Activated CD4-positive, alpha-beta memory T cell treated with anti-CD3 and anti-CD28 coated beads for 36 hours (primary cell): ENCODE data around the gene C20orf173. TPM values are rescaled to one million over a fixed set of nuclear protein-coding genes. Genes with fewer than 3 reads are reported as not detected.
"Not testable (repeated sequence)": the region's sequence is repeated elsewhere in the genome, so short reads cannot be mapped to it uniquely, and the experiment has no call there.

Experiments
- CTCF ChIA-PET: fragments of 350-600 bp; sonication (Branson Sonifier 250); formaldehyde crosslinking; loops from one replicate; lab custom pipeline; 2021; ENCODE audit warnings: antibody characterized with exemption, inconsistent platforms; lab: Charles Lee
- POLR2A ChIA-PET: fragments of 350-600 bp; sonication (Branson Sonifier 250); formaldehyde crosslinking; loops from one replicate; lab custom pipeline; 2021; ENCODE audit warnings: antibody characterized with exemption; lab: Charles Lee
- DNase-seq: peaks from one replicate; pipeline ENCODE4 v3.0.0-alpha.2; 2020
- H3K27ac Mint-ChIP-seq: one replicate; pipeline ENCODE4 v1.8.0; 2021; ENCODE audit warnings: mixed read lengths
- H3K27me3 Mint-ChIP-seq: one replicate; pipeline ENCODE4 v1.8.0; 2021; ENCODE audit warnings: mixed read lengths
- H3K36me3 Mint-ChIP-seq: one replicate; pipeline ENCODE4 v1.8.0; 2021; ENCODE audit warnings: mixed read lengths
- H3K4me1 Mint-ChIP-seq: one replicate; pipeline ENCODE4 v1.8.0; 2021; ENCODE audit warnings: low read depth, mixed read lengths
- H3K4me3 Mint-ChIP-seq: one replicate; pipeline ENCODE4 v1.8.0; 2021; ENCODE audit warnings: mild to moderate bottlenecking, mixed read lengths
- H3K9me3 Mint-ChIP-seq: one replicate; pipeline ENCODE4 v1.8.0; 2021; ENCODE audit warnings: mixed read lengths
- intact Hi-C: fragments of 100-400 bp; cut with micrococcal nuclease; formaldehyde crosslinking; loops from one replicate; pipeline ENCODE4 v1.15.1; 2023
- total RNA-seq, 2 experiments: library from RNA; stranded (reverse); gene quantifications; one replicate each; pipeline ENCODE4 v1.2.3, GENCODE V29; 2021

The C20orf173 gene
- total RNA-seq, 2 experiments from 2014 or later: not detected

GRCh38 chr20:35544941-35545340 is 15.5 kb upstream of the C20orf173 start:
- CTCF ChIA-PET, H3K9me3 Mint-ChIP-seq, H3K4me3 Mint-ChIP-seq, H3K27me3 Mint-ChIP-seq, H3K27ac Mint-ChIP-seq, DNase-seq: not testable (repeated sequence)
- H3K4me1 Mint-ChIP-seq: peaks cover 20% of the 10 kb centered on the region
- intact Hi-C loops: loop anchor here (5.0 kb wide), 2 partner anchors 88 to 117 kb away; partner anchors contain the start of genes CEP250, CPNE1 and RBM12
- H3K36me3 Mint-ChIP-seq: peaks cover 15% of the 10 kb centered on the region
- POLR2A ChIA-PET: interaction anchor here (0.6 kb wide), 1 partner anchor 348 kb away, joined by 3 read pairs; no protein-coding TSS in a partner anchor

- Mint-ChIP-seq H3K36me3 (peaks cover 12% of the 10 kb centered on the region), H3K27ac (no peak overlapping the region), H3K9me3 (no peaks in the 10 kb centered on the region), H3K27me3 (no peaks in the 10 kb centered on the region), H3K4me3 (no peak overlapping the region), H3K4me1 (peaks cover 20% of the 10 kb centered on the region)
- ChIA-PET CTCF (no interaction called here), POLR2A (no interaction called here)
- intact Hi-C loops: loop anchor here (5.0 kb wide), 2 partner anchors 87 to 118 kb away; partner anchors contain the start of genes CEP250, CPNE1 and RBM12
- DNase-seq: no peak
These were observed 15.0 kb upstream of the C20orf173 start for GRCh38 chr20:35544436-35544835.

GRCh38 chr20:35542990-35543389 is 13.5 kb upstream of the C20orf173 start:
- Mint-ChIP-seq H3K36me3 (peaks cover 4% of the 10 kb centered on the region), H3K4me1 (peaks cover 20% of the 10 kb centered on the region), H3K27me3 (no peaks in the 10 kb centered on the region), H3K27ac (peak overlapping the region; percentile 29), H3K4me3 (peak overlapping the region; percentile 86), H3K9me3 (no peaks in the 10 kb centered on the region)
- POLR2A ChIA-PET: interaction anchor here (0.6 to 2.9 kb wide), 4 partner anchors 8 to 73 kb away, joined by 3 to 13 read pairs (median 8); partner anchors contain the start of gene SPAG4
- CTCF ChIA-PET: interaction anchor here (0.9 to 1.9 kb wide), 2 partner anchors 59 to 239 kb away, joined by 3 to 6 read pairs; no protein-coding TSS in a partner anchor
- intact Hi-C loops: loop anchor here (1.0 to 5.0 kb wide), 4 partner anchors 52 to 119 kb away; partner anchors contain the start of genes CEP250, CPNE1 and RBM12
- DNase-seq: no peak

GRCh38 chr20:35541783-35542662 is 12.6 kb upstream of the C20orf173 start, which contains the start of gene ERGIC3:
ERGIC3 (plus strand) TSS chr20:35542078; CDS start chr20:35542098, 20 bp downstream.
- Mint-ChIP-seq H3K4me3 (peak within 1 kb of the TSS; percentile 86), H3K4me1 (peaks cover 20% of the 10 kb centered on the region), H3K36me3 (peaks cover 4% of the 10 kb centered on the region), H3K27me3 (no peaks in the 10 kb centered on the region), H3K27ac (peak within 1 kb of the TSS; percentile 79), H3K9me3 (no peaks in the 10 kb centered on the region)
- ChIA-PET CTCF (interaction anchor here (0.6 to 1.9 kb wide), 7 partner anchors 10 to 451 kb away, joined by 3 to 7 read pairs (median 3); partner anchors contain the start of gene SCAND1), POLR2A (interaction anchor here (0.6 to 2.9 kb wide), 6 partner anchors 51 to 412 kb away, joined by 3 to 13 read pairs (median 5); partner anchors contain the start of genes SCAND1 and SPAG4)
- peak; percentile 99 for DNase-seq
- intact Hi-C loops: loop anchor here (1.0 to 5.0 kb wide), 4 partner anchors 51 to 120 kb away; partner anchors contain the start of genes CEP250, CPNE1 and RBM12

GRCh38 chr20:35541118-35541782 is 11.8 kb upstream of the C20orf173 start:
- ChIA-PET CTCF (interaction anchor here (0.6 to 1.9 kb wide), 7 partner anchors 11 to 452 kb away, joined by 3 to 7 read pairs (median 3); partner anchors contain the start of gene SCAND1), POLR2A (interaction anchor here (0.5 to 2.9 kb wide), 7 partner anchors 51 to 413 kb away, joined by 3 to 13 read pairs (median 4); partner anchors contain the start of genes SCAND1 and SPAG4)
- H3K4me3 Mint-ChIP-seq: peak overlapping the region; percentile 86
- peaks cover 4% of the 10 kb centered on the region for H3K36me3 Mint-ChIP-seq
- no peaks in the 10 kb centered on the region for H3K9me3 Mint-ChIP-seq
- intact Hi-C loops: loop anchor here (5.0 kb wide), 2 partner anchors 84 to 121 kb away; partner anchors contain the start of genes CEP250, CPNE1 and RBM12
- DNase-seq: no peak
- H3K27me3 Mint-ChIP-seq: no peaks in the 10 kb centered on the region
- H3K27ac Mint-ChIP-seq: no peak overlapping the region
- peaks cover 20% of the 10 kb centered on the region for H3K4me1 Mint-ChIP-seq

GRCh38 chr20:35539756-35540212 is 10.3 kb upstream of the C20orf173 start:
- Mint-ChIP-seq H3K4me3 (peak overlapping the region; percentile 16), H3K27ac (no peak overlapping the region), H3K27me3 (no peaks in the 10 kb centered on the region), H3K9me3 (no peaks in the 10 kb centered on the region), H3K36me3 (peaks cover 4% of the 10 kb centered on the region), H3K4me1 (peaks cover 20% of the 10 kb centered on the region)
- ChIA-PET POLR2A (interaction anchor here (1.2 kb wide), 1 partner anchor 85 kb away, joined by 3 read pairs; the partner anchor contains the start of gene CEP250), CTCF (interaction anchor here (0.5 to 1.6 kb wide), 3 partner anchors 8 to 453 kb away, joined by 3 read pairs; no protein-coding TSS in a partner anchor)
- intact Hi-C loops: loop anchor here (5.0 kb wide), 2 partner anchors 82 to 123 kb away; partner anchors contain the start of genes CEP250, CPNE1 and RBM12
- DNase-seq: peak; percentile 55

DNA sequence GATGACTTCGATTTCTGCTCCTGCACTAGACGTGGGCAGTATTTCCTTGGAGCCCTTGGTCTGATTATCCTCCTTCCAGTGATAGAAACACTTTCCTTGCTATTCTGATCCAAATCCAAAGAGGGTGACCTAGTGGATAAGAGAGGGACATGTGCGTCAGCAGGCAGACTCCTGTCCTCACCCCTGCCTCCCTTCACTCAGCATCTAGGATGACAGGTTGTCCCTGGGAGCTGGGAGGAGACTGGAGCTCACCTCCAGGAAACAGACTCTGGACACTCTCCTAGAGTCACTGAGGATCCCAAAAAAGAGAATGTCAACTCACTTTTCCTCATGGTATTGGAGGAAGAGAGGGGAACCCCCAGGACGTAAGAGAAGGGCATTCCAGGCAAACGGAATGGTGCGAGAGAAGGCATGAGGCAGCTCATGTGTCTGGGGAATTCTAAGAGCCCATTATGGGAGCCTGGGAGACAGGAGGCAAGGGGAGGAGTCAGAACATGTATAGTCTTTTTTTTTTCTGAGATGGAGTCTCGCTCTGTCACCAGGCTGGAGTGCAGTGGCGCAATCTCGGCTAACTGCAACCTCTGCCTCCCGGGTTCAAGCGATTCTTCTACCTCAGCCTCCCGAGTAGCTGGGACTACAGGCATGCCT is 2.2 kb downstream of the C20orf173 start:
- H3K4me1 Mint-ChIP-seq: no peaks in the 10 kb centered on the region
- POLR2A ChIA-PET: no interaction called here
- no peaks in the 10 kb centered on the region for H3K27me3 Mint-ChIP-seq
- no peaks in the 10 kb centered on the region for H3K36me3 Mint-ChIP-seq
- no peak overlapping the region for H3K4me3 Mint-ChIP-seq
- CTCF ChIA-PET: no interaction called here
- no peaks in the 10 kb centered on the region for H3K9me3 Mint-ChIP-seq
- intact Hi-C loops: no loop called here
- DNase-seq: no peak
- H3K27ac Mint-ChIP-seq: no peak overlapping the region

- Mint-ChIP-seq H3K27ac (no peak overlapping the region), H3K4me3 (no peak overlapping the region), H3K36me3 (no peaks in the 10 kb centered on the region), H3K27me3 (no peaks in the 10 kb centered on the region), H3K4me1 (no peaks in the 10 kb centered on the region), H3K9me3 (no peaks in the 10 kb centered on the region)
- intact Hi-C loops: no loop called here
- ChIA-PET POLR2A (no interaction called here), CTCF (interaction anchor here (0.9 kb wide), 1 partner anchor 61 kb away, joined by 3 read pairs; no protein-coding TSS in a partner anchor)
- DNase-seq: no peak
These were observed 3.8 kb downstream of the C20orf173 start for GRCh38 chr20:35525639-35526038.

- CTCF ChIA-PET: interaction anchor here (0.9 kb wide), 1 partner anchor 426 kb away, joined by 3 read pairs; no protein-coding TSS in a partner anchor
- no peak overlapping the region for H3K27ac Mint-ChIP-seq
These were observed 6.1 kb downstream of the C20orf173 start for GRCh38 chr20:35523298-35523888.

DNA sequence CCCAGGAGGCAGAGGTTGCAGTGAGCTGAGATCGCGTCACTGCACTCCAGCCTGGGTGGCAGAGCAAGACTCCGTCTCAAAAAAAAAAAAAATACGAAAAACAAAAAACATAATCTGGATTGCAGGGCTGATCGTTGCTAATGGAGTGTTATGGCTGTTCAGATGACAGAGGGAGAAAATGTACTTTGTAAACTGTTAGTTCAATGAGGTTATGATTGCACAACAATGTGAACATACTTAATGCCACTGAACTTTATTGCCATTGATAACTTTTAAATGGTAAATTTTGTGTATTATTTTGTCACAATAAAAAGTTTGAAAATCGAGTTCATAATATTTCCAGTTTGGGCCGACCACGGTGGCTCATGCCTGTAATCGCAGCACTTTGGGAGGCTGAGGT is 10.5 kb downstream of the C20orf173 start:
- DNase-seq: no peak
- ChIA-PET CTCF (no interaction called here), POLR2A (no interaction called here)
- Mint-ChIP-seq H3K4me3 (no peak overlapping the region), H3K27ac (no peak overlapping the region), H3K4me1 (no peaks in the 10 kb centered on the region), H3K27me3 (no peaks in the 10 kb centered on the region), H3K9me3 (no peaks in the 10 kb centered on the region), H3K36me3 (peaks cover 1% of the 10 kb centered on the region)
- intact Hi-C loops: no loop called here

More at GRCh38 chr20:35523298-35523888, 6.1 kb downstream of the C20orf173 start:
- POLR2A ChIA-PET: no interaction called here
- no peak overlapping the region for H3K4me3 Mint-ChIP-seq
- intact Hi-C loops: no loop called here
- peak; percentile 44 for DNase-seq
- no peaks in the 10 kb centered on the region for H3K9me3 Mint-ChIP-seq
- no peaks in the 10 kb centered on the region for H3K4me1 Mint-ChIP-seq
- H3K36me3 Mint-ChIP-seq: no peaks in the 10 kb centered on the region
- H3K27me3 Mint-ChIP-seq: no peaks in the 10 kb centered on the region
